IMR-90 (cell line): ENCODE results near the gene TMA7. TPM values are rescaled to one million over a fixed set of nuclear protein-coding genes. Genes with fewer than 3 reads are reported as not detected.
A peak's percentile ranks its signal among the peaks of the same experiment; 100 is the strongest.

Experiments used
- ATAC-seq: fragments of 200-7000 bp; cut with Tn5 transposase; 2 replicates; pipeline ENCODE4 v1.9.1; 2020; ENCODE audit warnings: low read depth, mild to moderate bottlenecking, moderate library complexity
- BruUV-seq: library from RNA; stranded (reverse); fragments of 400-500 nt; replicated peaks from 2 replicates; lab custom pipeline; 2021; lab: Mats Ljungman, UMichigan
- CTCF ChIA-PET: fragments of 300-600 bp; formaldehyde crosslinking; extraction: SDS; loops from one replicate; lab custom pipeline; 2021; ENCODE audit warnings: antibody characterized with exemption; lab: Yijun Ruan, JAX
- POLR2A ChIA-PET: fragments of 300-600 bp; sonication (Branson Sonifier 250); formaldehyde crosslinking; loops from one replicate; lab custom pipeline; 2022; ENCODE audit warnings: antibody characterized with exemption; ENCODE audit not compliant: unreplicated experiment; lab: Charles Lee
- DNase-seq: peaks from one replicate; pipeline ENCODE4 v3.0.0; 2013
- H2AFZ ChIP-seq: replicated peaks from 2 replicates; pipeline ENCODE3; 2013; ENCODE audit warnings: low read length, mild to moderate bottlenecking; ENCODE audit not compliant: poor library complexity
- H2AK5ac ChIP-seq: 2 replicates; pipeline ENCODE4 v1.6.1; 2013; ENCODE audit warnings: low read depth, low read length, inconsistent platforms
- H2AK9ac ChIP-seq: replicated peaks from 2 replicates; pipeline ENCODE3; 2013; ENCODE audit warnings: mild to moderate bottlenecking, low read depth, low read length, moderate library complexity; ENCODE audit not compliant: poor library complexity
- H2BK120ac ChIP-seq: 2 replicates; pipeline ENCODE4 v1.6.1; 2013; ENCODE audit warnings: low read depth, low read length, inconsistent platforms
- H2BK15ac ChIP-seq: 3 replicates; pipeline ENCODE4 v1.6.1; 2013; ENCODE audit warnings: low read depth, low read length, inconsistent platforms
- H2BK20ac ChIP-seq: 2 replicates; pipeline ENCODE4 v1.6.1; 2013; ENCODE audit warnings: low read depth, mild to moderate bottlenecking, inconsistent platforms, low read length, moderate library complexity
- H2BK5ac ChIP-seq: 2 replicates; pipeline ENCODE4 v1.6.1; 2013; ENCODE audit warnings: mild to moderate bottlenecking, low read depth, low read length, inconsistent platforms; ENCODE audit not compliant: poor library complexity, severe bottlenecking
- H3K14ac ChIP-seq: replicated peaks from 2 replicates; pipeline ENCODE4 v1.6.1; 2013; ENCODE audit warnings: low read depth, low read length, inconsistent platforms
- H3K18ac ChIP-seq: 2 replicates; pipeline ENCODE4 v1.6.1; 2013; ENCODE audit warnings: low read depth, low read length, control low read depth
- H3K23ac ChIP-seq: 2 replicates; pipeline ENCODE4 v1.6.1; 2013; ENCODE audit warnings: low read depth, low read length, inconsistent platforms
- H3K27ac ChIP-seq: 2 replicates; pipeline ENCODE4 v1.5.1; 2013; ENCODE audit warnings: mild to moderate bottlenecking, control low read depth, low read length; ENCODE audit not compliant: insufficient read depth
- H3K27me3 ChIP-seq: 2 replicates; pipeline ENCODE4 v1.6.1; 2013; ENCODE audit warnings: low read length; ENCODE audit not compliant: control insufficient read depth, insufficient read depth
- H3K36me3 ChIP-seq: 2 replicates; pipeline ENCODE4 v1.6.1; 2013; ENCODE audit warnings: low read length, mixed read lengths; ENCODE audit not compliant: control insufficient read depth, insufficient read depth
- H3K4ac ChIP-seq: 2 replicates; pipeline ENCODE4 v1.6.1; 2013; ENCODE audit warnings: low read depth, low read length, inconsistent platforms
- H3K4me1 ChIP-seq: 2 replicates; pipeline ENCODE4 v1.6.1; 2013; ENCODE audit warnings: low read length, mixed read lengths; ENCODE audit not compliant: control insufficient read depth, insufficient read depth
- H3K4me2 ChIP-seq: 2 replicates; pipeline ENCODE4 v1.6.1; 2013; ENCODE audit warnings: low read depth, mild to moderate bottlenecking, control low read depth, low read length, moderate library complexity
- H3K4me3 ChIP-seq: 2 replicates; pipeline ENCODE4 v1.5.1; 2013; ENCODE audit warnings: low read depth, mild to moderate bottlenecking, control low read depth, low read length, moderate library complexity; ENCODE audit not compliant: insufficient read depth
- H3K56ac ChIP-seq: 2 replicates; pipeline ENCODE4 v1.6.1; 2013; ENCODE audit warnings: low read length, inconsistent platforms; ENCODE audit not compliant: insufficient read depth; ENCODE audit errors: extremely low read depth
- H3K79me1 ChIP-seq, 2 experiments: 2 replicates each; pipeline ENCODE4 v1.6.1; 2013; ENCODE audit warnings: low read length in 2 of 2, inconsistent platforms in 1 of 2, low read depth in 1 of 2
- H3K9ac ChIP-seq: 2 replicates; pipeline ENCODE4 v1.6.1; 2013; ENCODE audit warnings: low read depth, low read length, control low read depth
- H3K9me1 ChIP-seq: 2 replicates; pipeline ENCODE4 v1.6.1; 2013; ENCODE audit warnings: low read length, inconsistent platforms; ENCODE audit not compliant: insufficient read depth
- H3K9me3 ChIP-seq: 2 replicates; pipeline ENCODE4 v1.6.1; 2013; ENCODE audit warnings: low read length; ENCODE audit not compliant: control insufficient read depth, insufficient read depth
- H4K20me1 ChIP-seq: 2 replicates; pipeline ENCODE4 v1.6.1; 2013; ENCODE audit warnings: low read length, inconsistent platforms; ENCODE audit not compliant: insufficient read depth
- H4K5ac ChIP-seq: 2 replicates; pipeline ENCODE4 v1.6.1; 2013; ENCODE audit warnings: mild to moderate bottlenecking, low read depth, low read length, control low read depth
- H4K8ac ChIP-seq, 2 experiments: 2 replicates each; pipeline ENCODE4 v1.6.1; 2013; ENCODE audit warnings: low read depth in 2 of 2, low read length in 2 of 2, control low read depth in 1 of 2, inconsistent platforms in 1 of 2
- H4K91ac ChIP-seq: 2 replicates; pipeline ENCODE4 v1.6.1; 2013; ENCODE audit warnings: low read depth, low read length, inconsistent platforms; ENCODE audit not compliant: insufficient read depth
- CEBPB ChIP-seq: IDR thresholded peaks from 2 replicates; pipeline ENCODE4 v1.6.1; 2012; ENCODE audit warnings: low read depth, low read length, improper control_type of control experiment
- ELK1 ChIP-seq: fragments of 150-350 bp; IDR thresholded peaks from 2 replicates; pipeline ENCODE4 v1.6.1; 2016; ENCODE audit warnings: low read depth, mild to moderate bottlenecking, low read length, moderate library complexity, borderline replicate concordance
- FOS ChIP-seq: fragments of 150-350 bp; IDR thresholded peaks from 2 replicates; pipeline ENCODE4 v1.6.1; 2016; ENCODE audit warnings: low read depth, low read length
- MAFK ChIP-seq: IDR thresholded peaks from 2 replicates; pipeline ENCODE4 v1.6.1; 2012; ENCODE audit warnings: low read depth, low read length, improper control_type of control experiment
- RFX5 ChIP-seq: IDR thresholded peaks from 2 replicates; pipeline ENCODE4 v1.8.0; 2012; ENCODE audit warnings: low read depth, mild to moderate bottlenecking, low read length, moderate library complexity
- WGBS, 2 experiments: methylation state at CpG; one replicate each; pipeline versions ENCODE4 v1.1.5 to v1.1.7; 2013; ENCODE audit warnings: missing lambda C conversion rate in 2 of 2; ENCODE audit not compliant: insufficient read length in 1 of 2; ENCODE audit errors: extremely low coverage in 2 of 2; 5-methylcytosine and 5-hydroxymethylcytosine counted together
- dilution Hi-C: fragments of 300-500 bp; cut with HindIII; formaldehyde crosslinking; loops from one replicate; pipeline ENCODE4 v1.14.3; 2018; ENCODE audit warnings: low sequenced_read_pairs; ENCODE audit not compliant: unreplicated experiment
- in situ Hi-C: fragments of 300-500 bp; cut with MboI; formaldehyde crosslinking; loops from 3 replicates; pipeline ENCODE4 v1.14.3; 2019; ENCODE audit warnings: low sequenced_read_pairs, inconsistent platforms, mixed read lengths
- intact Hi-C: fragments of 100-400 bp; cut with micrococcal nuclease; formaldehyde crosslinking; loops from 2 replicates; pipeline ENCODE4 v1.10.0; 2022
- polyA plus RNA-seq, 3 experiments: library from polyadenylated mRNA; depleted of rRNA; stranded (reverse); fragments of >200 nt; gene quantifications; 2 replicates each; pipeline ENCODE4 v1.2.3, GENCODE V29; 2012; ENCODE audit warnings: low replicate concordance in 1 of 3
- total RNA-seq: library from RNA; depleted of rRNA; stranded (reverse); fragments of >200 nt; gene quantifications from 2 replicates; pipeline ENCODE4 v1.2.3, GENCODE V29; 2012

TMA7 gene
- total and polyA plus RNA-seq, 2 of the 4 experiments (the other 2 are of a cell fraction), result 81.9 to 240 TPM

GRCh38 chr3:48431224-48432029 lies 8.6 kb upstream of the TMA7 start:
- Histone ChIP-seq H2AK5ac (no peak overlapping the region), H3K4me3 (no peak overlapping the region), H3K4me1 (peaks cover 16% of the 10 kb centered on the region; the same call in 1 of the 2 replicates), H4K8ac (no peak overlapping the region), H4K91ac (no peak overlapping the region), H3K27me3 (no peaks in the 10 kb centered on the region), H2BK5ac (peak overlapping the region; percentile 10), H2AK9ac (peak overlapping the region; percentile 19), H3K27ac (no peak overlapping the region), H3K56ac (0 out of 2 replicates have a peak overlapping the region, but pooled peaks have one; percentile 7), H4K20me1 (peaks cover 12% of the 10 kb centered on the region), H3K9ac (no peak overlapping the region), H3K18ac (no peak overlapping the region), H3K4ac (no peak overlapping the region), H3K23ac (no peak overlapping the region), H3K14ac (no peak overlapping the region), H3K36me3 (peaks cover 18% of the 10 kb centered on the region), H3K4me2 (no peak overlapping the region), H4K5ac (no peak overlapping the region), H2BK15ac (no peak overlapping the region), H3K9me3 (no peaks in the 10 kb centered on the region), H2BK20ac (no peak overlapping the region), H2AFZ (no peak overlapping the region), H3K79me1 (peaks cover 12 to 43% of the 10 kb centered on the region in 2 experiments; a peak in 3 of 4 replicates), H2BK120ac (peak overlapping the region; percentile 23; the same call in 1 of the 2 replicates), H3K9me1 (peaks cover 7% of the 10 kb centered on the region)
- in situ Hi-C loops, result no loop called here
- TF ChIP-seq RFX5 (no peak), ELK1 (no peak), FOS (no peak), CEBPB (no peak), MAFK (no peak)
- no peak for DNase-seq
- CTCF ChIA-PET, result interaction anchor here (2.7 kb wide), 1 partner anchor 31 kb away, joined by 16 read pairs; no protein-coding TSS in a partner anchor
- no peak for ATAC-seq
- intact Hi-C loops, result no loop called here
- no CpG with 5 or more reads among the region's 8 CpGs for WGBS, 2 experiments
- POLR2A ChIA-PET, result no interaction called here
- no TSS peak for BruUV-seq
- dilution Hi-C loops, result no loop called here
